Measurements from ENCODE around the gene GALNT16.

GALNT16 gene

GRCh38 chr14:69339426-69339825 is 79.5 kb downstream of the GALNT16 start:
- Histone ChIP-seq H3K9ac (ENCODE audit: insufficient read length) (no peak overlapping the region), H3K36me3 (ENCODE audit: insufficient read depth, low read length) (no peaks in the 10 kb centered on the region), H3K27ac (no peak overlapping the region), H3K9me3 (ENCODE audit: low read depth, low read length) (no peaks in the 10 kb centered on the region), H3K4me3 (no peak overlapping the region)
- DNase-seq (ENCODE audit: low read depth, low spot score) = no peak
- TF ChIP-seq FOXP2 (optimal IDR thresholded peaks at IDR 0.05; ENCODE audit: control extremely low read depth, extremely low read length, insufficient read depth) (no peak), EZH2 (IDR thresholded peaks at IDR 0.05) (no peak), POLR2AphosphoS5 (IDR thresholded peaks at IDR 0.05; ENCODE audit: borderline replicate concordance, low read depth, low read length) (no peak)

- no peak overlapping the region for H3K4me3 ChIP-seq
- H3K27ac ChIP-seq = no peak overlapping the region
- H3K9ac ChIP-seq (ENCODE audit: insufficient read length) = no peak overlapping the region
- no peaks in the 10 kb centered on the region for H3K36me3 ChIP-seq (ENCODE audit: insufficient read depth, low read length)
- no peak for DNase-seq (ENCODE audit: low read depth, low spot score)
- no peaks in the 10 kb centered on the region for H3K9me3 ChIP-seq (ENCODE audit: low read depth, low read length)
- TF ChIP-seq EZH2 (IDR thresholded peaks at IDR 0.05) (no peak), POLR2AphosphoS5 (IDR thresholded peaks at IDR 0.05; ENCODE audit: borderline replicate concordance, low read depth, low read length) (no peak), FOXP2 (optimal IDR thresholded peaks at IDR 0.05; ENCODE audit: control extremely low read depth, extremely low read length, insufficient read depth) (no peak)
Observed at GRCh38 chr14:69342928-69343525, 83.1 kb downstream of the GALNT16 start.

DNA sequence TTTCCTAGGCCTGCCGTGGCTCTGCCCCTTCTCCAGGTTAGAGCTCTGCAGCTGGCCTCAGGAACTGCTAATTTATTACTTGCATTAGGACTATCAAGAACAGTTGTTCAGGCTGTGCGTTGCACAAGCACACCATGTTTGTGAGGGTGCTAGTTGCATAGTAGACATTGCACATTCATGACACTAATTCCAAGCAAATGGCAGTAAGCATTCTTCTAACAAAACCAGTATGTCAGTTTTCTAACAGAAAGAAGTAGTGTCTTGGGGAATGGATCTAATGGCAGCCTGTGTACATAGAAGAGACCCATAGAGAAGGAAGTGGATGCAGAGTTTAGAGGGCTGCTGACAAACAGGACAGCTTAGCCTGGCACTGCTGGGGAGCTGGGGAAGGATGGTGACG is 84.2 kb downstream of the GALNT16 start:
- no peak for TF ChIP-seq POLR2AphosphoS5 (IDR thresholded peaks at IDR 0.05; ENCODE audit: borderline replicate concordance, low read depth, low read length)
- TF ChIP-seq FOXP2 (optimal IDR thresholded peaks at IDR 0.05; ENCODE audit: control extremely low read depth, extremely low read length, insufficient read depth) = no peak
- no peak for TF ChIP-seq EZH2 (IDR thresholded peaks at IDR 0.05)
- no peak overlapping the region for H3K4me3 ChIP-seq
- no peak for DNase-seq (ENCODE audit: low read depth, low spot score)
- H3K9me3 ChIP-seq (ENCODE audit: low read depth, low read length) = no peaks in the 10 kb centered on the region
- no peaks in the 10 kb centered on the region for H3K36me3 ChIP-seq (ENCODE audit: insufficient read depth, low read length)
- no peak overlapping the region for H3K9ac ChIP-seq (ENCODE audit: insufficient read length)
- H3K27ac ChIP-seq = no peak overlapping the region

- DNase-seq (ENCODE audit: low read depth, low spot score) = no peak
- Histone ChIP-seq H3K9me3 (ENCODE audit: low read depth, low read length) (no peaks in the 10 kb centered on the region), H3K27ac (no peak overlapping the region), H3K9ac (ENCODE audit: insufficient read length) (no peak overlapping the region), H3K36me3 (ENCODE audit: insufficient read depth, low read length) (no peaks in the 10 kb centered on the region), H3K4me3 (no peak overlapping the region)
- no peak for TF ChIP-seq POLR2AphosphoS5 (IDR thresholded peaks at IDR 0.05; ENCODE audit: borderline replicate concordance, low read depth, low read length)
- TF ChIP-seq EZH2 (IDR thresholded peaks at IDR 0.05) = no peak
- no peak for TF ChIP-seq FOXP2 (optimal IDR thresholded peaks at IDR 0.05; ENCODE audit: control extremely low read depth, extremely low read length, insufficient read depth)
Observed at GRCh38 chr14:69345402-69345801, 85.4 kb downstream of the GALNT16 start.

DNA sequence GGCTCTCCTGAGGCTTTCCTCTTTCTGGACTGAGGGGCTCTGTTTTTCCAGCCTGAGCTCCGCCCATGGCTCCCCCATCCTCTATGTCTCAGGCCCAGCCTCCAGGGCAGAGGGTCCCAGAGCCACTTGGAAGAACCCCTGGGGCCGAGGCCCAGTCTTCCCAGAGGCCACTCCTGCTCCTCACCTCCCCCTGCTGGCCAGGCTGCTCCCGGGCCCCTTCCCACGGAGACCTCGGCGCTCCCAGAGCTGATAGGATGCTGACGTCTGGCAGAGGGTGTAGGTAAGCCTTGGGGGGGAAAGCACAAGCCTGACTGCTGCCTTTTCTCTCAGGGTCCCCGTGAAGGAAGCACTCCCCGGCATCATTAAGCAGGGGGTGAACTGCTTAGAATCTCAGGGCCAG is 86.8 kb downstream of the GALNT16 start:
- Histone ChIP-seq H3K36me3 (ENCODE audit: insufficient read depth, low read length) (no peaks in the 10 kb centered on the region), H3K27ac (no peak overlapping the region), H3K4me3 (no peak overlapping the region), H3K9ac (ENCODE audit: insufficient read length) (no peak overlapping the region), H3K9me3 (ENCODE audit: low read depth, low read length) (no peaks in the 10 kb centered on the region)
- TF ChIP-seq FOXP2 (optimal IDR thresholded peaks at IDR 0.05; ENCODE audit: control extremely low read depth, extremely low read length, insufficient read depth) = no peak
- no peak for TF ChIP-seq POLR2AphosphoS5 (IDR thresholded peaks at IDR 0.05; ENCODE audit: borderline replicate concordance, low read depth, low read length)
- TF ChIP-seq EZH2 (IDR thresholded peaks at IDR 0.05) = no peak
- no peak for DNase-seq (ENCODE audit: low read depth, low spot score)

DNA sequence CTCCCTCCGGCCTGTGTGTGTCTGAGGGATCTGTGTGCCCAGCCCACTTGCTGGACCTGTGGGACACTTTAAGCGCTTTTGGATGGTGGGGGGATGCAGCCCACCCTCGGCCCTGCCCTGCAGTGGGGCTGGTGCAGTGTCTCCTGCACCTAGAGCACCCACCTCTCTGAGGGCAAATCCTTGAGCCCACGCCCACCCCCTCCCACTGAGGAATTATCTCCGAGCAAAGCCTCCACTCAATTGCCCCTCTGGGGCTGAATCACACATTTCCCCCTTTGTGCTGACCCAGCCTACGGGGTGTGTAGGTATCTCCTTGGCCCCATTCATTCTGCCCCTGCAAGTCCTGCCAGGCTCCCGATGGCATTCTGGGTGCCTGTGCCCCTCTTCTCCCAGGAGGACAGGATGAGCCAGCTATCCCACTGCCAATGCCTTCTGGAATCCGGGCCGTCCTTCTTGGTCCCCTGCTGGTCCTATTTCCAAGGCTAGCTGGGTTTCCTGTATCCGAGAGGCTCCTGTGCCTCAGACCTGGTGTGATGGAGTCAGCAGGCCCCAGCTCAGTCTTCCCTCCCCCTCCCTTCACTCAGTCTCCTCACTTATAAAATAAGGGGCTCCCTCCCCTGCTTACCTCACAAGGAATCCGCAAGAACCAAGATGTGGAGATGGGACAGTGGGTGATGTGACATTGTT is 89.3 kb downstream of the GALNT16 start:
- Histone ChIP-seq H3K4me3 (no peak overlapping the region), H3K27ac (no peak overlapping the region), H3K9me3 (ENCODE audit: low read depth, low read length) (no peaks in the 10 kb centered on the region), H3K36me3 (ENCODE audit: insufficient read depth, low read length) (no peaks in the 10 kb centered on the region), H3K9ac (ENCODE audit: insufficient read length) (no peak overlapping the region)
- DNase-seq (ENCODE audit: low read depth, low spot score) = no peak
- TF ChIP-seq FOXP2 (optimal IDR thresholded peaks at IDR 0.05; ENCODE audit: control extremely low read depth, extremely low read length, insufficient read depth) (no peak), POLR2AphosphoS5 (IDR thresholded peaks at IDR 0.05; ENCODE audit: borderline replicate concordance, low read depth, low read length) (no peak), EZH2 (IDR thresholded peaks at IDR 0.05) (no peak)

DNA sequence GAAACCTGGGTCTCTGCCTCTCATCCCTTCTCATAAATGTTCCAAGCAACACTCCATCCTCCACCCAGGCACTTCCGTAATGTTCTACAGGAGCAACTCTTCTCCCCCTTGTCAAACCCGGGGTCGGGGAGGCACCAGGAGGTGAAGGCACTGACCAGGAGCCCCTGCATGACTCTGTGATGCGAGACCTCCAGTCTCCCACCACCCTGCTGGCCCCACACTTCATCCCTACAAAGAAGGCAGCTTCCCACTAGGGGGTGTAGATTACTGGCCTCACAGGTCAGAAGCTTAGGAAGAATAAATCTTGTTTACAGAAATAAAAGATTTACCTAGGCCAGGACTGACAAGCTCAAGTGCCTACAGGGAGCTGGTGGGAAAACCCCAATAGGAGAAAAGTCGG is 90.9 kb downstream of the GALNT16 start:
- Histone ChIP-seq H3K4me3 (no peak overlapping the region), H3K9ac (ENCODE audit: insufficient read length) (no peak overlapping the region), H3K9me3 (ENCODE audit: low read depth, low read length) (no peaks in the 10 kb centered on the region), H3K27ac (no peak overlapping the region), H3K36me3 (ENCODE audit: insufficient read depth, low read length) (no peaks in the 10 kb centered on the region)
- DNase-seq (ENCODE audit: low read depth, low spot score) = no peak
- TF ChIP-seq POLR2AphosphoS5 (IDR thresholded peaks at IDR 0.05; ENCODE audit: borderline replicate concordance, low read depth, low read length) = no peak
- TF ChIP-seq FOXP2 (optimal IDR thresholded peaks at IDR 0.05; ENCODE audit: control extremely low read depth, extremely low read length, insufficient read depth) = no peak
- no peak for TF ChIP-seq EZH2 (IDR thresholded peaks at IDR 0.05)

- no peak for TF ChIP-seq POLR2AphosphoS5 (IDR thresholded peaks at IDR 0.05; ENCODE audit: borderline replicate concordance, low read depth, low read length)
- H3K9ac ChIP-seq (ENCODE audit: insufficient read length) = no peak overlapping the region
- H3K27ac ChIP-seq = no peak overlapping the region
- no peaks in the 10 kb centered on the region for H3K36me3 ChIP-seq (ENCODE audit: insufficient read depth, low read length)
- no peaks in the 10 kb centered on the region for H3K9me3 ChIP-seq (ENCODE audit: low read depth, low read length)
- DNase-seq (ENCODE audit: low read depth, low spot score) = no peak
- H3K4me3 ChIP-seq = no peak overlapping the region
Observed at GRCh38 chr14:69351385-69351784, 91.4 kb downstream of the GALNT16 start.

GRCh38 chr14:69351911-69352310 is 92.0 kb downstream of the GALNT16 start:
- no peak overlapping the region for H3K9ac ChIP-seq (ENCODE audit: insufficient read length)
- H3K9me3 ChIP-seq (ENCODE audit: low read depth, low read length) = no peaks in the 10 kb centered on the region
- H3K36me3 ChIP-seq (ENCODE audit: insufficient read depth, low read length) = no peaks in the 10 kb centered on the region
- no peak overlapping the region for H3K27ac ChIP-seq
- no peak overlapping the region for H3K4me3 ChIP-seq
- DNase-seq (ENCODE audit: low read depth, low spot score) = no peak
- TF ChIP-seq EZH2 (IDR thresholded peaks at IDR 0.05) = no peak
- no peak for TF ChIP-seq FOXP2 (optimal IDR thresholded peaks at IDR 0.05; ENCODE audit: control extremely low read depth, extremely low read length, insufficient read depth)
- TF ChIP-seq POLR2AphosphoS5 (IDR thresholded peaks at IDR 0.05; ENCODE audit: borderline replicate concordance, low read depth, low read length) = no peak

All from SK-N-MC (cell line).